22Rv1 (cell line): ENCODE results near the gene RSU1.

Experiments
- H3K27ac ChIP-seq: fragments of 450-650 bp; 2 replicates; pipeline ENCODE4 v1.5.1; 2017
- ZFX ChIP-seq: fragments of 450-650 bp; IDR thresholded peaks from 2 replicates; pipeline ENCODE4 v1.6.1; 2017; ENCODE audit warnings: antibody characterized with exemption, borderline replicate concordance
- TF ChIP-seq, protein P1 (sequence below): fragments of 450-650 bp; IDR thresholded peaks from 2 replicates; pipeline ENCODE4 v1.5.1; 2017; ENCODE audit warnings: mild to moderate bottlenecking

The RSU1 gene

DNA sequence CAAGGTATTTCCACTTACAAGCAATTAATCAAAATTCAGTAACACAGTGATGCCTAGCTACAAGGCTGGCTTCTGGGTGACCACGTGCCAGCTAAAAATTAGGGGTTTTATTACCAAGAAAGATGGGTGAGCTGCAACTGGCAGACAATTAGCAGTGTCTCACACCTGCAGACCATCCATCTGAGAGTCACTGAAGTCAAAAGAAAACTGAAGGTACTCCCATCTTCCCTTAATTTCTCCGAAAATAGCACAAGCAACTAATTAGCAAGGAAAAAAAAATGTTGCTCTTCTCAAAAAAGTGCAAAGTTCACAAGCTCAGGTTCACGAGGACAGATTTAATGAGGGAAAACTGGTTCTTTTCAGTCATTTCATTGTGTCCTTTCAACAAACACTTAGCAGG, 28.4 kb downstream of the RSU1 start:
- H3K27ac ChIP-seq = no peak overlapping the region
- no peak for TF ChIP-seq ZFX
- TF ChIP-seq, protein P1, sequence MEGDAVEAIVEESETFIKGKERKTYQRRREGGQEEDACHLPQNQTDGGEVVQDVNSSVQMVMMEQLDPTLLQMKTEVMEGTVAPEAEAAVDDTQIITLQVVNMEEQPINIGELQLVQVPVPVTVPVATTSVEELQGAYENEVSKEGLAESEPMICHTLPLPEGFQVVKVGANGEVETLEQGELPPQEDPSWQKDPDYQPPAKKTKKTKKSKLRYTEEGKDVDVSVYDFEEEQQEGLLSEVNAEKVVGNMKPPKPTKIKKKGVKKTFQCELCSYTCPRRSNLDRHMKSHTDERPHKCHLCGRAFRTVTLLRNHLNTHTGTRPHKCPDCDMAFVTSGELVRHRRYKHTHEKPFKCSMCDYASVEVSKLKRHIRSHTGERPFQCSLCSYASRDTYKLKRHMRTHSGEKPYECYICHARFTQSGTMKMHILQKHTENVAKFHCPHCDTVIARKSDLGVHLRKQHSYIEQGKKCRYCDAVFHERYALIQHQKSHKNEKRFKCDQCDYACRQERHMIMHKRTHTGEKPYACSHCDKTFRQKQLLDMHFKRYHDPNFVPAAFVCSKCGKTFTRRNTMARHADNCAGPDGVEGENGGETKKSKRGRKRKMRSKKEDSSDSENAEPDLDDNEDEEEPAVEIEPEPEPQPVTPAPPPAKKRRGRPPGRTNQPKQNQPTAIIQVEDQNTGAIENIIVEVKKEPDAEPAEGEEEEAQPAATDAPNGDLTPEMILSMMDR = no peak

DNA sequence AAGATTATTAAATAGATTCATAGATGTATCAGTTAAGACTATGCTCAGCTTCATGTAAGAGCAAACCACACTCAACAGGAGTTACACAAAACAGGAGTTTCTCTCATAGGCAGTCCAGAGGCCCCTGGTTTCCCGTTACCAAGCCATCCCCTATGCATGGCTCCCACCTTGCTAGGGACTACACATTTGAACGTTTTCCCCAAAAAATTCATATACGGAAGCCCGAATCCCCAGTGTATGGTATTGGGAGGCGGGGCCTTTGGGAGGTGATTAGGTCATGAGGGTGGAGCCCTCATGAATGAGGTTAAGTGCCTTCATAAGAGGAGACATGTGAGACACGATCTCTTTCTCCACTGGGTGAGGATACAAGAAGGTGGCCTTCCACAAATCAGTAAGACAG, 29.1 kb downstream of the RSU1 start:
- no peak for TF ChIP-seq ZFX
- TF ChIP-seq, protein P1 = no peak
- no peak overlapping the region for H3K27ac ChIP-seq

DNA sequence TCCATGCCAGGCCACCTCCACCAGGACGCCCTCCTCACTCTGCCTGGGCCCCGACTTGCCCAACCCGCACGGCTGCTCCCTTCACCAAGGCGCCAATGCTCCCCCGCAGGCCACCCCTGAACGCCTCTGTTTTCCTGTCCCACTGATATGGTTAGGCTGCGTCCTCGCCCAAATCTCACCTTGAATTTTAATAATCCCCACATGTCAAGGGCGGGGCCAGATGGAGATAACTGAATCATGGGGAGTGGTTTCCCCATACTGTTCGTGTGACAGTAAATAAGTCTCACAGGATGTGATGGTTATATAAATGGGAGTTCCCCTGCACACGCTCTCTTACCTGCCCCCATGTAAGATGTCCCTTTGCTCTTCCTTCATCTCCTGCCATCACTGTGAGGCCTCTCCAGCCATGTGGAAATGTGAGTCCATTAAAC, 29.8 kb downstream of the RSU1 start:
- TF ChIP-seq, protein P1 = no peak
- no peak for TF ChIP-seq ZFX
- no peak overlapping the region for H3K27ac ChIP-seq

DNA sequence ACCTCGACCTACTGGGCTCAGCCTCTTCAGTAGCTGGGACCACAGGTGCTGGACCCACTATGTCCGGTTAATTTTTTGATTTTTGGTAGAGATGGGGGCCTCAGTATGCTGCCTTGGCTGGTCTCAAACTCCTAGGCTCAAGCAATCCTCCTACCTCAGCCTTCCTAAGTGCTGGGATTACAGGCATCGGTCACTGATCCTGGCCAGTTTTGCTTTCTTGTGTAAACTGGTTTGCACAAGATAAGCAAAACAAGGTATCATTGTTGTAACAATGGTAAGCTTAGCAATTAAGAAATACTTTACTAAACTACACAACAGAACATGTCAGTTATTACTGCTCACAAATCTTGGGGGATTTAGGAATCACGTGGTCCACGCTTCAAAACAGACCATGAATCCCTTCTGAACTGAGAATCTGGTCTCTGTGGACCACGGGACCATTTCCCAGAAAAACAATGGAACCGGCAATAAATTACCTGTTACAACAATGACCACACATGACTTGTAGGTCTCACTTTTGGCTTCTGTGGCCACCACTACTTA, 36.8 kb downstream of the RSU1 start:
- TF ChIP-seq, protein P1 = no peak
- no peak for TF ChIP-seq ZFX
- H3K27ac ChIP-seq = no peak overlapping the region

DNA sequence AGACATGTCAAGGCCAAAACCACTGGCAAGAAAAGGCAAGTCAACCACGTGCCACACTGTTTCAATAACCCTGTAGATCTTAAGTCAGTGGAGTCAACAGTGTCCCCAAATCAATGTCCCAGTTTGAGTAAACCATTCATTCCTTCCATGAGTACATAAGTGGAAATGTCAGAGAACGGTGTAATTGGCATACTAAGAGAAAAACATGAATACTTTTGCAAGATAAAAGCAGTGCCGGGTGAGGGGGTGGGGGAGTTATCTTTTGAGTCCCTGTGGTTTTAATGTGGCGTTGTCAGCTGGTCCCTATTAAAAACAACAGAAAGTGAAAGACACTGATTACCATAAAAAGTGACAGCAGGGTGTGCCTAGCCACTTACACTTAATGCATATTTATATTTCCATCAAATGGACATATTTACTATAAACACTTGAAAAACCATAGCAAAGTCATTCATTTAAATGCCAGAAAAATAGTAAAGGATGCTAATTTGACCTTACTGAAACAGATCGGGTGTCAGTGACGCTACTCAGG, 37.8 kb downstream of the RSU1 start:
- TF ChIP-seq, protein P1 = no peak
- TF ChIP-seq ZFX = no peak
- no peak overlapping the region for H3K27ac ChIP-seq

DNA sequence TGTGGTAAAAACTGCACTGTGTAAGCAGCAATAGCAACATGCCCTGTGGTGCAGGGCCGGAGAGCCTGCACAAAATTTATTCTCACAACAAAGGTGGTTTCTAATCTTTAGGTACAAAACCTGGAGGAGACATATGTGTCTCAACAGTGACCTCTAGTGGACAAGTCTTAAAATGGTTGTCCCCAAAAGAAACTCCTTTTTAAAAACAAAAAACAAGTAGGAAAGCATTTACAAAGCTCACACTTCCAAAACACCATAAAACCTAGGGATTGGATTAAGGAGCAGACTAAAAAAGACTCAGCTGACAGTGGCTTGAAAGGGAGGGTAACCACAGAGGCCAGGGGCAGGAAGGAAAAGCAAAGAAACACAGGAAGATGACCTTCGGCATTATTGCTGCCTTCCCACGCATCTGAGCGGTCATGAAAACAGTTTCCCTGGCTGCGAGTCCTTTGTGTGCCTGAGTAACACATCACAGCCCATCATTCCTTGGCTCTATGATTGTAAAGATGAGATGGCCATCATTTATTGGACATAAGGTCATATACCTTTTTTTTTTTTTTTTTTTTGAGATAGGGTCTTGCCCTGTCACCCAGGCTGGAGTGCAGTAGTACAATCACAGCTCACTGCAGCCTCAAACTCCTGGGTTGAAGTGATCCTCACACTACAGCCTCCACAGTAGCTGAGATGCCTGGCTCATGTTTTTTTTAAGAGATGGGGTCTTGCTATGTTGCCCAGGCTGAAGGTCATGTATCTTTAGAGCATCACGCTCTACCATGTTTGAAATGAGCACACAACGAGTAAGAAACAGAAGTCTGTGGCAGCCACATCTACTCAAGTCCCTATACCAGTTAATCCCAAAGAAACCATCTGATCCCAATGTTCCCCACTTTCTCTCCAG, 39.5 kb downstream of the RSU1 start:
- H3K27ac ChIP-seq = no peak overlapping the region

More for the DNA sequence above, 39.5 kb downstream of the RSU1 start:
- TF ChIP-seq ZFX = no peak
- TF ChIP-seq, protein P1 = peak; percentile 80
